ENCODE measurements around the gene CCBE1. TPM values are rescaled to one million over a fixed set of nuclear protein-coding genes. Genes with fewer than 3 reads are reported as not detected.

Gene CCBE1
- polyA plus RNA-seq, 2 of the 4 experiments (the other 2 are of a cell fraction) = 3.0 to 9.9 TPM

GRCh38 chr18:59540780-59541179, 156.4 kb downstream of the CCBE1 start:
- H3K4me2 ChIP-seq = no peak overlapping the region
- POLR2A ChIA-PET = no interaction called here
- TF ChIP-seq MAX (IDR thresholded peaks at IDR 0.05) (no peak), HOXB13 (CRISPR knock-in tag; IDR thresholded peaks at IDR 0.05; ENCODE audit: low read depth) (no peak), ATOH8 (CRISPR knock-in tag; IDR thresholded peaks at IDR 0.05; ENCODE audit: low read depth) (no peak), FOSL2 (IDR thresholded peaks at IDR 0.05) (no peak), FOSL2 (CRISPR knock-in tag; IDR thresholded peaks at IDR 0.05) (no peak), HES2 (IDR thresholded peaks at IDR 0.05) (no peak), POLR2AphosphoS2 (conservative IDR thresholded peaks at IDR 0.05; ENCODE audit: low read length) (no peak), HOXA7 (CRISPR knock-in tag; IDR thresholded peaks at IDR 0.05) (no peak), POLR2A (IDR thresholded peaks at IDR 0.05; ENCODE audit: low read length) (no peak), RAD21 (conservative IDR thresholded peaks at IDR 0.05 in 1 of 2, IDR thresholded peaks at IDR 0.05 in 1 of 2) (no peak), ZC3H11A (IDR thresholded peaks at IDR 0.05) (no peak)
- ATAC-seq = no peak
- H3K4me1 ChIP-seq = no peaks in the 10 kb centered on the region
- DNase-seq (ENCODE audit: low read depth in 1 of 2, low spot score in 1 of 2) = no peak
- CTCF ChIA-PET = no interaction called here
- WGBS (ENCODE audit: missing lambda C conversion rate) = 42% methylated on average over 3 of the region's 3 CpGs
- H3K27ac ChIP-seq = no peak overlapping the region
- H3K9me3 ChIP-seq = no peaks in the 10 kb centered on the region
- FAIRE-seq = no peak
- H3K4me3 ChIP-seq = no peak overlapping the region

GRCh38 chr18:59540346-59540745, 156.9 kb downstream of the CCBE1 start:
- Histone ChIP-seq H3K27ac (no peak overlapping the region), H3K4me2 (no peak overlapping the region), H3K4me1 (no peaks in the 10 kb centered on the region), H3K9me3 (no peaks in the 10 kb centered on the region), H3K4me3 (no peak overlapping the region)
- TF ChIP-seq POLR2AphosphoS2 (conservative IDR thresholded peaks at IDR 0.05; ENCODE audit: low read length) = no peak
- TF ChIP-seq MAFK (IDR thresholded peaks at IDR 0.05; ENCODE audit: partially characterized antibody) = no peak
- no peak for TF ChIP-seq ZSCAN20 (CRISPR knock-in tag; IDR thresholded peaks at IDR 0.05)
- no peak for TF ChIP-seq ZNF302 (CRISPR knock-in tag; IDR thresholded peaks at IDR 0.05)
- no peak for TF ChIP-seq POLR2A (IDR thresholded peaks at IDR 0.05; ENCODE audit: low read length)
- TF ChIP-seq EHMT2 (IDR thresholded peaks at IDR 0.05; ENCODE audit: low read depth) = no peak
- TF ChIP-seq NR3C1 (IDR thresholded peaks at IDR 0.05) = no peak
- no peak for TF ChIP-seq HOXB13 (CRISPR knock-in tag; IDR thresholded peaks at IDR 0.05; ENCODE audit: low read depth)
- TF ChIP-seq BCL3 (IDR thresholded peaks at IDR 0.05) = no peak
- TF ChIP-seq TFCP2L1 (CRISPR knock-in tag; IDR thresholded peaks at IDR 0.05) = no peak
- TF ChIP-seq NPAS2 (CRISPR knock-in tag; IDR thresholded peaks at IDR 0.05; ENCODE audit: borderline replicate concordance) = no peak
- no peak for TF ChIP-seq ESRRA (IDR thresholded peaks at IDR 0.05; ENCODE audit: borderline replicate concordance, low read length)
- TF ChIP-seq CBX8 (IDR thresholded peaks at IDR 0.05) = no peak
- no peak for TF ChIP-seq BHLHE40 (IDR thresholded peaks at IDR 0.05; ENCODE audit: low read depth, low read length)
- CTCF ChIA-PET = no interaction called here
- POLR2A ChIA-PET = no interaction called here
- FAIRE-seq = no peak
- ATAC-seq = no peak
- DNase-seq (ENCODE audit: low read depth in 1 of 2, low spot score in 1 of 2) = no peak

GRCh38 chr18:59539108-59539507, 158.1 kb downstream of the CCBE1 start:
- 44% methylated on average over 4 of the region's 4 CpGs for WGBS (ENCODE audit: missing lambda C conversion rate)
- Histone ChIP-seq H3K4me2 (no peak overlapping the region), H3K27ac (no peak overlapping the region), H3K4me3 (no peak overlapping the region), H3K9me3 (no peaks in the 10 kb centered on the region), H3K4me1 (no peaks in the 10 kb centered on the region)
- no peak for FAIRE-seq
- DNase-seq (ENCODE audit: low read depth in 1 of 2, low spot score in 1 of 2) = no peak
- ChIA-PET POLR2A (no interaction called here), CTCF (interaction anchor here (1.2 kb wide), 1 partner anchor 12 kb away, joined by 3 read pairs; no protein-coding TSS in a partner anchor)
- no peak for ATAC-seq
- TF ChIP-seq PBX3 (IDR thresholded peaks at IDR 0.05) (no peak), ESRRA (IDR thresholded peaks at IDR 0.05; ENCODE audit: borderline replicate concordance, low read length) (no peak), ZSCAN20 (CRISPR knock-in tag; IDR thresholded peaks at IDR 0.05) (no peak), FOSL2 (IDR thresholded peaks at IDR 0.05) (no peak), FOSL2 (CRISPR knock-in tag; IDR thresholded peaks at IDR 0.05) (no peak), ZNF302 (CRISPR knock-in tag; IDR thresholded peaks at IDR 0.05) (no peak), PHF8 (IDR thresholded peaks at IDR 0.05; ENCODE audit: borderline replicate concordance, low read depth) (no peak), TP53 (CRISPR knock-in tag; IDR thresholded peaks at IDR 0.05) (no peak), ZFP36 (IDR thresholded peaks at IDR 0.05; ENCODE audit: borderline replicate concordance, partially characterized antibody) (no peak), SMC3 (IDR thresholded peaks at IDR 0.05) (no peak), CHD4 (IDR thresholded peaks at IDR 0.05; ENCODE audit: borderline replicate concordance) (no peak), REST (IDR thresholded peaks at IDR 0.05) (no peak)
